PC-3 (cell line): ENCODE data around the gene DNAL1.

Experiments used
- EZH2 ChIP-seq: fragments of 300-600 bp; sonication (generic); IDR thresholded peaks from one replicate; pipeline ENCODE4 v1.6.1; 2017; ENCODE audit warnings: antibody characterized with exemption, mild to moderate bottlenecking, low read length; ENCODE audit not compliant: unreplicated experiment
- TF ChIP-seq, protein P1 (sequence below): fragments of 300-600 bp; sonication (generic); conservative IDR thresholded peaks from 2 replicates; pipeline ENCODE4 v1.5.1; 2017; ENCODE audit warnings: antibody characterized with exemption, low read depth, mild to moderate bottlenecking, low read length

DNA sequence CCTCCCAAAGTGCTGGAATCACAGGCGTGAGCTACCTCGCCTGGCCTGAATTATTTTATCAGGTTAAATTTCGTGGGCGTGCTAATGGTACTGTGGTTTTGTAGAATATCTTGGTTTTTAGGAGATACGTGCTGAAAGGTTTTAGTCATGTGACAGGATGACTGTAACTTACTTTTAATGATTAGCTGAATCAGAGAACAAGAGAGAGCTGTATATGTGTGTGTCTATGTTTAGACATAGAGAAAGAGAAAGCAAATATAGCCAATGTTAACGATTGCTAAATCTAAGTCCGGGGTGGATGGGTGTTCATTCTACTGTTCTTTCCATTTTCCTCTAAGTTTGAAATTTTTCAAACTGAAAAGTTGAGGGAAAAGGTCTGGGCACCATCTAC lies 78.6 kb downstream of the DNAL1 start:
- TF ChIP-seq, protein P1, sequence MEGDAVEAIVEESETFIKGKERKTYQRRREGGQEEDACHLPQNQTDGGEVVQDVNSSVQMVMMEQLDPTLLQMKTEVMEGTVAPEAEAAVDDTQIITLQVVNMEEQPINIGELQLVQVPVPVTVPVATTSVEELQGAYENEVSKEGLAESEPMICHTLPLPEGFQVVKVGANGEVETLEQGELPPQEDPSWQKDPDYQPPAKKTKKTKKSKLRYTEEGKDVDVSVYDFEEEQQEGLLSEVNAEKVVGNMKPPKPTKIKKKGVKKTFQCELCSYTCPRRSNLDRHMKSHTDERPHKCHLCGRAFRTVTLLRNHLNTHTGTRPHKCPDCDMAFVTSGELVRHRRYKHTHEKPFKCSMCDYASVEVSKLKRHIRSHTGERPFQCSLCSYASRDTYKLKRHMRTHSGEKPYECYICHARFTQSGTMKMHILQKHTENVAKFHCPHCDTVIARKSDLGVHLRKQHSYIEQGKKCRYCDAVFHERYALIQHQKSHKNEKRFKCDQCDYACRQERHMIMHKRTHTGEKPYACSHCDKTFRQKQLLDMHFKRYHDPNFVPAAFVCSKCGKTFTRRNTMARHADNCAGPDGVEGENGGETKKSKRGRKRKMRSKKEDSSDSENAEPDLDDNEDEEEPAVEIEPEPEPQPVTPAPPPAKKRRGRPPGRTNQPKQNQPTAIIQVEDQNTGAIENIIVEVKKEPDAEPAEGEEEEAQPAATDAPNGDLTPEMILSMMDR: no peak
- no peak for TF ChIP-seq EZH2
